Coronary artery (tissue), 2 donors: ENCODE results near the gene GMEB2.
"Not testable (repeated sequence)": the region's sequence is repeated elsewhere in the genome, so short reads cannot be mapped to it uniquely, and the experiment has no call there.

ENCODE experiments used
- DNase-seq: peaks from one replicate; pipeline ENCODE4 v3.0.0-alpha.2; 2017; ENCODE audit warnings: low spot score
- H3K27ac ChIP-seq, 2 donors: fragments of 200-600 bp; sonication (generic); one replicate each; pipeline ENCODE4 v1.5.1; 2016 to 2019
- H3K4me3 ChIP-seq: fragments of 200-600 bp; sonication (generic); 2 replicates; pipeline ENCODE4 v1.5.1; 2016; ENCODE audit warnings: mild to moderate bottlenecking, moderate library complexity
- CTCF ChIP-seq: fragments of 200-600 bp; sonication (generic); IDR thresholded peaks from one replicate; pipeline ENCODE4 v1.5.1; 2019; ENCODE audit warnings: antibody characterized with exemption

The GMEB2 gene

GRCh38 chr20:63562461-63563224, 64.3 kb downstream of the GMEB2 start:
- no peak for DNase-seq

GRCh38 chr20:63561624-63562396, 65.1 kb downstream of the GMEB2 start:
- Histone ChIP-seq H3K27ac (no peak overlapping the region), H3K4me3 (no peak overlapping the region)
- DNase-seq = no peak
- TF ChIP-seq CTCF = no peak

More at GRCh38 chr20:63562461-63563224, 64.3 kb downstream of the GMEB2 start:
- TF ChIP-seq CTCF = no peak
- H3K27ac ChIP-seq = no peak overlapping the region
- no peak overlapping the region for H3K4me3 ChIP-seq

DNA sequence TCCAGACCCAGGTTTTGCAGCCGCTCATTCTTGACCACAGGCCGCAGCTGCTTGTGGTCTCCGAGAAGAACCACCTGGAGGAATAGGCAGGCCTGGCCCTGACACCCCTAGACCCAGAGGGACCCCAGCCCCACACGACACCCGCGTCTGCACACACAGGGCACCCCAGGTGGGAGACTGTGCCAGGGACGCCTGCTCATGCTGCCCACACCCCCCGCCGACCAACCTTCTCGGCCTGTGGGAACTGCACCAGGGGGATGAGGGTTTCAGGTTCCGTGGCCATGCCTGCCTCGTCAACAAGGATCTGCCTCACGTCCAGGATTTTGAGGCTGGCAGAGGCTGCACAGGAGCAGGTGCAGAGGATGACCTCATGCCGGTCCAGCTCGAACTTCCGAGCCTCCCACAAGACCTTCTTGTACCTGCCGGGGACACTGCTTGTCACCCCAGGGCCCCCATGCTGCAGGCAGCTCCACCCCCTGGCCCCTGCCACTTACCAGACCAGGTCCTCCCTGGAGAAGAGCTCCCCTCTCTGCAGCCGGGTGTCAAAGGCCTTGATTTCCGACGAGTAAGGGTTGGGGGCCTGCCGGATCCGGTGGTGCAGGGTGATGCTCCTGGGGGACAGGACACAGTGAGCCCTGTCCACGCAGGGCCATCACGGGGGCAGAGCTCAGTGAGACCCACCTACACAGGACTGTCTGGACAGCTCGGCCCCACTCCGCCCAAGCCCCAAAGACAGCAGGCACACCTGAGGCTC, 65.9 kb downstream of the GMEB2 start:
- Histone ChIP-seq H3K27ac (no peak overlapping the region), H3K4me3 (no peak overlapping the region)
- no peak for TF ChIP-seq CTCF
- DNase-seq = no peak

- Histone ChIP-seq H3K4me3 (no peak overlapping the region), H3K27ac (no peak overlapping the region)
- DNase-seq = no peak
- TF ChIP-seq CTCF = no peak
Observed at GRCh38 chr20:63560333-63560805, 66.5 kb downstream of the GMEB2 start.

GRCh38 chr20:63559485-63560332, 67.2 kb downstream of the GMEB2 start:
- DNase-seq, H3K27ac ChIP-seq, H3K4me3 ChIP-seq: not testable (repeated sequence)

- H3K4me3 ChIP-seq = no peak overlapping the region
- no peak for DNase-seq
- TF ChIP-seq CTCF = no peak
- H3K27ac ChIP-seq = no peak overlapping the region
Observed at GRCh38 chr20:63558804-63559484, 68.0 kb downstream of the GMEB2 start.
